Ascending aorta (tissue), 2 donors: Measurements from ENCODE around the gene C4orf46. TPM values are rescaled to one million over a fixed set of nuclear protein-coding genes. Genes with fewer than 3 reads are reported as not detected.

Source experiments
- DNase-seq, 2 donors: peaks; one replicate each; pipeline ENCODE4 v3.0.0-alpha.2; 2019; ENCODE audit warnings: low spot score in 2 of 2
- H3K27ac ChIP-seq, 2 donors: fragments of 200-600 bp; sonication (generic); one replicate each; pipeline ENCODE4 v1.5.1; 2016 to 2017; ENCODE audit warnings: mild to moderate bottlenecking in 1 of 2
- H3K27me3 ChIP-seq: fragments of 200-600 bp; sonication (generic); one replicate; pipeline ENCODE4 v1.5.1; 2017
- H3K36me3 ChIP-seq, 2 donors: fragments of 200-600 bp; sonication (generic); one replicate each; pipeline ENCODE4 v1.5.1; 2016
- H3K4me1 ChIP-seq, 2 donors: fragments of 200-600 bp; sonication (generic); one replicate each; pipeline ENCODE4 v1.5.1; 2016 to 2017; ENCODE audit warnings: mild to moderate bottlenecking in 1 of 2
- H3K4me3 ChIP-seq, 2 donors: fragments of 200-600 bp; sonication (generic); one replicate each; pipeline ENCODE4 v1.5.1; 2016 to 2017; ENCODE audit warnings: mild to moderate bottlenecking in 1 of 2
- H3K9me3 ChIP-seq, 2 donors: fragments of 200-600 bp; sonication (generic); one replicate each; pipeline ENCODE4 v1.5.1; 2016
- CTCF ChIP-seq, 3 experiments: fragments of 200-600 bp in 2 of 3; fragments of 450-650 bp in 1 of 3; sonication (generic) in 2 of 3; IDR thresholded peaks; one replicate each; pipeline ENCODE4 v1.5.1; 2016 to 2019; ENCODE audit warnings: antibody characterized with exemption in 3 of 3, mild to moderate bottlenecking in 1 of 3, moderate library complexity in 1 of 3
- intact Hi-C: fragments of 100-400 bp; cut with DNase I; formaldehyde crosslinking; loops from one replicate; pipeline ENCODE4 v1.15.1; 2023
- total RNA-seq: library from RNA; depleted of rRNA; stranded (reverse); fragments of >200 nt; gene quantifications from one replicate; pipeline ENCODE4 v1.1.0, GENCODE V29; 2016

Gene C4orf46
- total RNA-seq, 1 donor from 2014 or later: 0.75 TPM

- peak; percentile 68 to 73 (median 72) for TF ChIP-seq CTCF (IDR thresholded peaks at IDR 0.05)
- no peak for DNase-seq
- Histone ChIP-seq H3K36me3 (no peaks in the 10 kb centered on the region), H3K27ac (peak overlapping the region; percentile 30 to 70), H3K27me3 (no peaks in the 10 kb centered on the region), H3K9me3 (no peaks in the 10 kb centered on the region), H3K4me3 (peak overlapping the region in 1 of 2 donors; percentile 37), H3K4me1 (peaks cover 0 to 4% of the 10 kb centered on the region in 2 donors)
- intact Hi-C loops: loop anchor here (1.0 to 10.0 kb wide), 4 partner anchors 46 to 633 kb away; partner anchors contain the start of genes C4orf46 and GASK1B
Measured at GRCh38 chr4:158624889-158625478, 46.7 kb downstream of the C4orf46 start.

GRCh38 chr4:158622251-158622650, 49.4 kb downstream of the C4orf46 start:
- H3K4me3 ChIP-seq: no peak overlapping the region
- no peaks in the 10 kb centered on the region for H3K36me3 ChIP-seq
- H3K27ac ChIP-seq: no peak overlapping the region
- H3K27me3 ChIP-seq: no peaks in the 10 kb centered on the region
- TF ChIP-seq CTCF (IDR thresholded peaks at IDR 0.05): no peak
- no peaks in the 10 kb centered on the region for H3K9me3 ChIP-seq
- intact Hi-C loops: loop anchor here (10.0 kb wide), 1 partner anchor 447 kb away; the partner anchor contains the start of gene GASK1B
- DNase-seq: no peak
- peaks cover 0 to 4% of the 10 kb centered on the region in 2 donors for H3K4me1 ChIP-seq

- no peak for TF ChIP-seq CTCF (IDR thresholded peaks at IDR 0.05)
- intact Hi-C loops: loop anchor here (10.0 kb wide), 1 partner anchor 447 kb away; the partner anchor contains the start of gene GASK1B
- H3K9me3 ChIP-seq: no peaks in the 10 kb centered on the region
Measured at GRCh38 chr4:158621729-158622128, 50.0 kb downstream of the C4orf46 start.

GRCh38 chr4:158617956-158618355, 53.7 kb downstream of the C4orf46 start:
- intact Hi-C loops: no loop called here
- Histone ChIP-seq H3K36me3 (no peaks in the 10 kb centered on the region), H3K9me3 (no peaks in the 10 kb centered on the region), H3K27ac (no peak overlapping the region), H3K4me1 (no peaks in the 10 kb centered on the region), H3K4me3 (no peak overlapping the region), H3K27me3 (no peaks in the 10 kb centered on the region)
- DNase-seq: no peak
- no peak for TF ChIP-seq CTCF (IDR thresholded peaks at IDR 0.05)

More at GRCh38 chr4:158621729-158622128, 50.0 kb downstream of the C4orf46 start:
- Histone ChIP-seq H3K27ac (no peak overlapping the region), H3K36me3 (no peaks in the 10 kb centered on the region), H3K27me3 (no peaks in the 10 kb centered on the region), H3K4me1 (peaks cover 0 to 4% of the 10 kb centered on the region in 2 donors), H3K4me3 (no peak overlapping the region)
- no peak for DNase-seq

Other genes with a start within 250 kb of the C4orf46 start
- gene RXFP1, start 150.0 kb downstream of the C4orf46 start, total RNA-seq: 0.75 TPM
- 1.4 TPM for gene ETFDH, start 409 bp upstream of the C4orf46 start, total RNA-seq
- gene PPID, start 51.5 kb upstream of the C4orf46 start, total RNA-seq: 20.8 TPM
- 44.1 TPM for gene FNIP2, start 97.1 kb upstream of the C4orf46 start, total RNA-seq